SK-N-SH treated with all-trans-retinoic acid at 6 μM for 48 hours (cell line): Measurements from ENCODE around the gene BAIAP2L1.

Experiments
- ARNTL ChIP-seq: fragments of 450-650 bp; formaldehyde crosslinking; IDR thresholded peaks from 2 replicates; pipeline ENCODE4 v1.5.0; 2020; ENCODE audit warnings: low read depth, mild to moderate bottlenecking, moderate library complexity, borderline replicate concordance
- CSRNP3 ChIP-seq: fragments of 250-450 bp; sonication (Bioruptor Pico); IDR thresholded peaks from 2 replicates; pipeline ENCODE4 v1.5.1; 2021; ENCODE audit warnings: mild to moderate bottlenecking, moderate library complexity
- ESRRG ChIP-seq: fragments of 250-450 bp; sonication (Bioruptor Pico); IDR thresholded peaks from 2 replicates; pipeline ENCODE4 v1.6.1; 2021; ENCODE audit warnings: mild to moderate bottlenecking
- PATZ1 ChIP-seq: fragments of 250-450 bp; sonication (Bioruptor Pico); IDR thresholded peaks from 2 replicates; pipeline ENCODE4 v1.8.0; 2020; ENCODE audit warnings: mild to moderate bottlenecking, moderate library complexity, borderline replicate concordance
- POU6F1 ChIP-seq: fragments of 250-450 bp; sonication (Bioruptor Pico); IDR thresholded peaks from 2 replicates; pipeline ENCODE4 v1.8.0; 2021; ENCODE audit warnings: low read depth, mild to moderate bottlenecking, moderate library complexity, borderline replicate concordance
- PPARA ChIP-seq: fragments of 250-450 bp; sonication (Bioruptor Pico); IDR thresholded peaks from 2 replicates; pipeline ENCODE4 v1.5.0; 2020; ENCODE audit warnings: mild to moderate bottlenecking, borderline replicate concordance
- RARB ChIP-seq: fragments of 250-450 bp; sonication (Bioruptor Pico); IDR thresholded peaks from 2 replicates; pipeline ENCODE4 v1.8.0; 2021; ENCODE audit warnings: mild to moderate bottlenecking, moderate library complexity
- ZFP3 ChIP-seq: fragments of 250-450 bp; sonication (Bioruptor Pico); IDR thresholded peaks from 2 replicates; pipeline ENCODE4 v1.5.0; 2020; ENCODE audit warnings: mild to moderate bottlenecking, moderate library complexity
- TF ChIP-seq, protein P1 (sequence below): fragments of 250-450 bp; sonication (Bioruptor Pico); IDR thresholded peaks from 2 replicates; pipeline ENCODE4 v1.5.1; 2020; ENCODE audit warnings: low read depth, mild to moderate bottlenecking, moderate library complexity

GRCh38 chr7:98256431-98256830 lies 144.5 kb downstream of the BAIAP2L1 start:
- TF ChIP-seq ESRRG (no peak), CSRNP3 (no peak), PATZ1 (CRISPR knock-in tag) (no peak), ZFP3 (CRISPR knock-in tag) (no peak), PPARA (CRISPR knock-in tag) (no peak), POU6F1 (CRISPR knock-in tag) (no peak), ARNTL (CRISPR knock-in tag) (no peak), RARB (CRISPR knock-in tag) (no peak)
- TF ChIP-seq, protein P1, sequence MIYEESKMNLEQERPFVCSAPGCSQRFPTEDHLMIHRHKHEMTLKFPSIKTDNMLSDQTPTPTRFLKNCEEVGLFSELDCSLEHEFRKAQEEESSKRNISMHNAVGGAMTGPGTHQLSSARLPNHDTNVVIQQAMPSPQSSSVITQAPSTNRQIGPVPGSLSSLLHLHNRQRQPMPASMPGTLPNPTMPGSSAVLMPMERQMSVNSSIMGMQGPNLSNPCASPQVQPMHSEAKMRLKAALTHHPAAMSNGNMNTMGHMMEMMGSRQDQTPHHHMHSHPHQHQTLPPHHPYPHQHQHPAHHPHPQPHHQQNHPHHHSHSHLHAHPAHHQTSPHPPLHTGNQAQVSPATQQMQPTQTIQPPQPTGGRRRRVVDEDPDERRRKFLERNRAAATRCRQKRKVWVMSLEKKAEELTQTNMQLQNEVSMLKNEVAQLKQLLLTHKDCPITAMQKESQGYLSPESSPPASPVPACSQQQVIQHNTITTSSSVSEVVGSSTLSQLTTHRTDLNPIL: no peak
